ENCODE results near the gene RELN. TPM values are rescaled to one million over a fixed set of nuclear protein-coding genes. Genes with fewer than 3 reads are reported as not detected.

Gene RELN
- total and polyA plus RNA-seq, 2 donors (not counting 1 experiment from before 2014, with no cell fraction given) = not detected

GRCh38 chr7:103656221-103656620 lies 333.2 kb downstream of the RELN start:
- H3K4me3 Mint-ChIP-seq = no peak overlapping the region
- ChIA-PET POLR2A (no interaction called here), CTCF (no interaction called here)
- DNase-seq (no peak), ATAC-seq (ENCODE audit: low read depth) (no peak)
- Histone ChIP-seq H3K9ac (ENCODE audit: low read length) (no peak overlapping the region), H3K27me3 (replicated peaks in 1 of 4; ENCODE audit: control extremely low read depth in 1 of 4, control insufficient read depth in 3 of 4, insufficient read depth in 4 of 4, low read length in 3 of 4) (no peaks in the 10 kb centered on the region), H3K79me2 (ENCODE audit: control insufficient read depth, insufficient read depth, low read length) (no peaks in the 10 kb centered on the region), H4K20me1 (ENCODE audit: control insufficient read depth, insufficient read depth, low read length, poor library complexity, severe bottlenecking) (no peaks in the 10 kb centered on the region), H3K9me3 (ENCODE audit: control extremely low read depth in 1 of 3, control insufficient read depth in 2 of 3, insufficient read depth in 1 of 3, low read length in 2 of 3) (no peaks in the 10 kb centered on the region), H3K27ac (ENCODE audit: low read length in 2 of 2) (no peak overlapping the region), H2AFZ (ENCODE audit: insufficient read depth, low read depth, low read length, poor library complexity, severe bottlenecking) (no peak overlapping the region), H3K4me2 (replicated peaks; ENCODE audit: low read depth, low read length, poor library complexity, severe bottlenecking) (no peak overlapping the region), H3K36me3 (replicated peaks in 1 of 2; ENCODE audit: control extremely low read depth in 1 of 2, control insufficient read depth in 1 of 2, extremely low read depth in 1 of 2, insufficient read depth in 2 of 2, low read length in 1 of 2) (no peaks in the 10 kb centered on the region), H3K4me1 (ENCODE audit: control insufficient read depth in 2 of 2, insufficient read depth in 2 of 2, low read length in 2 of 2) (no peaks in the 10 kb centered on the region), H3K4me3 (ENCODE audit: control extremely low read depth in 1 of 5, extremely low read depth in 1 of 5, insufficient read depth in 1 of 5, low read depth in 2 of 5, low read length in 4 of 5) (no peak overlapping the region)
- TF ChIP-seq EZH2 (IDR thresholded peaks at IDR 0.05; ENCODE audit: borderline replicate concordance, insufficient read depth, low read depth, low read length, poor library complexity, severe bottlenecking) = no peak
- TF ChIP-seq CTCF (IDR thresholded peaks at IDR 0.05) = no peak
- peaks cover 4% of the 10 kb centered on the region for H3K27me3 Mint-ChIP-seq
- H3K9me3 Mint-ChIP-seq (ENCODE audit: insufficient read depth) = no peaks in the 10 kb centered on the region
- H3K4me1 Mint-ChIP-seq = no peaks in the 10 kb centered on the region
- intact Hi-C loops (cut with micrococcal nuclease) = no loop called here
- H3K27ac Mint-ChIP-seq = no peak overlapping the region

GRCh38 chr7:103651593-103652377 lies 337.7 kb downstream of the RELN start:
- 0% methylated on average over 1 of the region's 3 CpGs for WGBS (ENCODE audit: insufficient coverage)
- H3K4me2 ChIP-seq (replicated peaks; ENCODE audit: low read depth, low read length, poor library complexity, severe bottlenecking) = no peak overlapping the region

More at GRCh38 chr7:103651593-103652377, 337.7 kb downstream of the RELN start:
- Histone ChIP-seq H3K79me2 (ENCODE audit: control insufficient read depth, insufficient read depth, low read length) (no peaks in the 10 kb centered on the region), H3K4me3 (ENCODE audit: control extremely low read depth in 1 of 5, extremely low read depth in 1 of 5, insufficient read depth in 1 of 5, low read depth in 2 of 5, low read length in 4 of 5) (no peak overlapping the region), H3K4me1 (ENCODE audit: control insufficient read depth in 2 of 2, insufficient read depth in 2 of 2, low read length in 2 of 2) (no peaks in the 10 kb centered on the region), H2AFZ (ENCODE audit: insufficient read depth, low read depth, low read length, poor library complexity, severe bottlenecking) (no peak overlapping the region), H3K36me3 (replicated peaks in 1 of 2; ENCODE audit: control extremely low read depth in 1 of 2, control insufficient read depth in 1 of 2, extremely low read depth in 1 of 2, insufficient read depth in 2 of 2, low read length in 1 of 2) (no peaks in the 10 kb centered on the region), H3K9ac (ENCODE audit: low read length) (no peak overlapping the region), H3K9me3 (ENCODE audit: control extremely low read depth in 1 of 3, control insufficient read depth in 2 of 3, insufficient read depth in 1 of 3, low read length in 2 of 3) (peaks cover 0 to 1% (median 0%) of the 10 kb centered on the region in 3 donors), H4K20me1 (ENCODE audit: control insufficient read depth, insufficient read depth, low read length, poor library complexity, severe bottlenecking) (no peaks in the 10 kb centered on the region), H3K27me3 (replicated peaks in 1 of 4; ENCODE audit: control extremely low read depth in 1 of 4, control insufficient read depth in 3 of 4, insufficient read depth in 4 of 4, low read length in 3 of 4) (no peaks in the 10 kb centered on the region), H3K27ac (ENCODE audit: low read length in 2 of 2) (no peak overlapping the region)
- ChIA-PET CTCF (no interaction called here), POLR2A (no interaction called here)
- H3K4me3 Mint-ChIP-seq = no peak overlapping the region
- no peak overlapping the region for H3K27ac Mint-ChIP-seq
- no peak for TF ChIP-seq CTCF (IDR thresholded peaks at IDR 0.05)
- no peak for TF ChIP-seq EZH2 (IDR thresholded peaks at IDR 0.05; ENCODE audit: borderline replicate concordance, insufficient read depth, low read depth, low read length, poor library complexity, severe bottlenecking)
- H3K27me3 Mint-ChIP-seq = peaks cover 4% of the 10 kb centered on the region
- DNase-seq (no peak), ATAC-seq (ENCODE audit: low read depth) (no peak)
- H3K4me1 Mint-ChIP-seq = no peaks in the 10 kb centered on the region
- H3K9me3 Mint-ChIP-seq (ENCODE audit: insufficient read depth) = no peaks in the 10 kb centered on the region
- intact Hi-C loops (cut with micrococcal nuclease) = no loop called here

Measured in B cell (primary cell).